ENCODE results near the gene SETD4.
A peak's percentile ranks its signal among the peaks of the same experiment; 100 is the strongest.

The SETD4 gene

DNA sequence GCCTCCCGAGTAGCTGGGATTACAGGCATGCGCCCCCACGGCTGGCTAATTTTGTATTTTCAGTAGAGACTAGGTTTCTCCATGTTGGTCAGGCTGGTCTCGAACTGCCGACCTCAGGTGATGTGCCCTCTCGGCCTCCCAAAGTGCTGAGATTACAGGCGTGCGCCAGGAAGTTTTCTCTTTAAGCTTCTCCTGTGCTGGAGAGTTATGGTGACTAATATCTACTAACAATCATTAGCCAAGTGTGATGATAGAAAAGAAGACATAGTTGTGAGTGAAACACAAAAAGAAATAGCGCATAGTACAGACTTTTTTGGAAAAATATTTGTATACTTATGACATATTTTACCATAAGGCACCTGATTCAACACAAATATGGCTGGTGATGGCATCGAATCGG is 56.5 kb downstream of the SETD4 start:
- no peak for DNase-seq

GRCh38 chr21:35996217-35996616 is 64.1 kb downstream of the SETD4 start:
- no peak for DNase-seq

DNA sequence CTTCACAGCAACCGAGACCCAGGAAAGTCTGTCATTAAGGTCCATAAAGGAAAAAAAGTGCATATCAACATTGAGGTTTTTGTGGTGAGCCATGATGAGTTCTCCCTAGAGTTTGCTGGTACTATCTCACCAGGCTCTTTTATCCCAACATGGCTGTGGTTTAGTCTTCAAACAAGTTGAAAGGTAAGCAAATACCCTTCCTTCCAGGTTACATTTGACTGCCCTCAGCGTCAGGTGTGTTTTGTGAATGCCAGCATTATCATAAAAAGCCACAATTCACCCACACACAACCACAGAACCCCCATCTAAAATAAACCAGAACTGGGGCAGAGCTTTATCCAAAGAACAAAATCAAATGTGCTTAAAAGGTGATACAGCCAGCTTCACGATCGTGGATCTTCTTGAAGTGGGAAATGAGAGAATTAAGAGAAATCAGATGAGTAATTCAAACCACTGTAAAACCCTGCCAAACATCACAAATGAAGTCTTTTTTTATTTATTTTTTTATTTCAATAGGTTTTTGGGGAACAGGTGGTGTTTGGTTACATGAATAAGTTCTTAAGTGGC is 64.7 kb downstream of the SETD4 start:
- peak; percentile 14 for DNase-seq

DNA sequence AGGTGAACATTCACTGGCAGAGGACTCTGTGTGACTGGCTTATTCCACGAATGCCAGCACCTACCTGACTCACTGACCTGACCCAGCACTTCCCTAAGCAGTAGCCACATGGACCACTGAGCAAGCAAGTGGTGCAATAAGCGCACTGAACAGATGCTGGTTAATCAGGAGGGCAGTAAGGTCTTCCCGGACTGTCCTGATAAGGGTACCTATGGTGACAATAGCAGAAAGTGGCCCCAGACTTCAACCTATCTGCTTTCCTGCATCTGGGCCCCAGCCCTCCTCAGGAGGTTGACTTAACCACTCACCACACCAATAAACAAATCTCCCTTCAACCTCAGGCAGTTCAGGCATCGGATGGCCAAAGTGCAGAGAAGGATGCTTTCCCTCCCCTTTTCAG is 65.7 kb downstream of the SETD4 start:
- DNase-seq = peak; percentile 18

GRCh38 chr21:35993875-35994490 is 66.3 kb downstream of the SETD4 start:
- DNase-seq = no peak

GRCh38 chr21:35991131-35991530 is 69.2 kb downstream of the SETD4 start:
- no peak for DNase-seq

DNA sequence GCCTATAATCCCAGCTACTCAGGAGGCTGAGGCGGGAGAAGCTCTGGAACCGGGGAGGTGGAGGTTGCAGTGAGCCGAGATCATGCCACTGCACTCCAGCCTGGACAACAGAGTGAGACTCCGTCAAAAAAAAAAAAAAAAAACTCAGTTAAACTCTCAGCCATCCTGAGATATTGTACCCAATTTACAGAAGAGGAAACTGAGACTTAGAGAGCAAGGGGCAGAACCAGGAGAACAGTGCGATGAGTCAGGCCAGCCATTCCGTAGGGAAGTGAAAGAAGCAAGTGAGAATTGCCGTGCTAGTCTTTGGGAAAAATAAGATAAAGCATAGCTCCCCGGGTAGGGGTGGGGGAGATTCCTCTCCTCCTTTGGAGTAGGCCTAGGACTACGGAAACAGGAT is 69.7 kb downstream of the SETD4 start:
- DNase-seq = no peak

DNA sequence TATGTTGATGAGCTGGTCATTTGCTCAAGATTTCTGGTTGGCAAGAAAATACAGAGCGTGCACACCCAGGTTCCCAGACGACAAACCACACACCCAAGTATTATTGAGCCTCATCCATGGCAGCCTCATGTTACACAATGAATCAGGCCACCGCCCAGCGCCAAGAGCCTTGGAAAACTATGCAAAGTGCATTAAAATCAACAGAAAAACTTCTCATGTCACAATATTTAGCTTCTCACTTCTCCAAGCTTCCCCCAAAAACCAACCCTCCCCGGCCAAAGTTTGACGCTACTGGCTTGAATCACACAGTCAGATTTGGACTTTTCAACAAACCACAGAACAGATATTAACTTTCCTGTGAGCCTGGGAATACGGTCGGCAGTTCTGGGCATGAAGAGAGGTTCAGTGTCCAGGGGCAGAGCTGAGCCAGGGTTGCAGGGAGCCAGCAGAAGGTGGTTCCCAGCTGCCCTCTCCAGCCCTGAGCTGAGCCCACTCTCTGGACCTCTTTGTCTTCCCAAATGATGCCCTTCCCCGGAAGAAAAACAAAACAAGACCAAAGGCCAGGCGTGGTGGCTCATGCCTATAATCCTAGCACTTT is 71.1 kb downstream of the SETD4 start:
- no peak for DNase-seq

GRCh38 chr21:35988416-35989137 is 71.7 kb downstream of the SETD4 start:
- DNase-seq = no peak

GRCh38 chr21:35987475-35987874 is 72.9 kb downstream of the SETD4 start:
- DNase-seq = no peak

DNA sequence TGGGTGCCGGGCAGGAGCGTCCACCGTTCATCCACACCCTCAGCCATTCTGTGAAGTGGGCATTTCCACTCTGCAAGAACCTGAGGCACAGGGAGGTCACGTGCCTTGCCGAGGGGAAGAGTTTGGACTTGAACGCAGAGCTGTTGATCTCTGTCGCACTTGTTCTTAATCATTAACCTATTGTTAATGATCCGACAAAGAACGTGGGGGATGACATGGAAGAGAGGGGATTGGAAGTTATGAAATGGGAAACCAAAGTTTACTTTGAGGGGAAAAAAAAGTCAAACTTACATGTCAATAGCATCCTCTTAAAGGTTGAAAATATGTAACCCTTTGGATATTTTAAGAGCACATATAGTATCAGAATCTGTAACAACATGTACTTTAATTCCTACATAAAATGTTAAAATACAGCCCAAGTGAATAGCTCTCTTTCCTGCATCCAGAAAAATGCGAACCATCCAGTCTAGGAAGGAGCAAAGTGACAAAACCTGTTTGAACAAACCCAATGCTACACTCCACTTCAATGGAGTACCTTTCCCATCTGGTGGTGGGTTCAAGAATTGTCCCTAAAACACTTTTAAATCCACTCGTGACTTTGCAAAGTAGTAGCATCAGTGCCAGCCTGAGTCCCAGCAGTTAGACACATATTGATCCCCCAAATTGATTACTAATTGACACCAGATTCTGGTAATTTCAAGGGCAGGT is 75.5 kb downstream of the SETD4 start:
- DNase-seq = no peak
